GM12878 (cell line): ENCODE measurements around the gene CBX7.

Source experiments
- CTCF ChIP-seq, 3 experiments: IDR thresholded peaks in 2 of 3; conservative IDR thresholded peaks in 1 of 3; 2 replicates each; pipeline ENCODE4 v1.5.1; 2011; ENCODE audit warnings: low read depth in 3 of 3, low read length in 3 of 3, mild to moderate bottlenecking in 3 of 3, control low read depth in 2 of 3, moderate library complexity in 2 of 3, inconsistent platforms in 1 of 3, mixed read lengths in 1 of 3; ENCODE audit not compliant: control insufficient read depth in 2 of 3, insufficient read depth in 1 of 3; ENCODE audit errors: extremely low read depth in 1 of 3
- EZH2 ChIP-seq: IDR thresholded peaks from 2 replicates; pipeline ENCODE4 v1.6.1; 2012; ENCODE audit warnings: low read depth, mild to moderate bottlenecking, control low read depth, inconsistent platforms, low read length, borderline replicate concordance; ENCODE audit not compliant: control insufficient read depth
- PRDM15 ChIP-seq: fragments of 450-650 bp; formaldehyde crosslinking; IDR thresholded peaks from 2 replicates; pipeline ENCODE4 v1.4.0; 2020; ENCODE audit warnings: mild to moderate bottlenecking, moderate library complexity
- SMC3 ChIP-seq: IDR thresholded peaks from 2 replicates; pipeline ENCODE4 v1.6.1; 2011; ENCODE audit warnings: low read length, improper control_type of control experiment, borderline replicate concordance
- ZZZ3 ChIP-seq: IDR thresholded peaks from 2 replicates; pipeline ENCODE4 v1.6.1; 2011; ENCODE audit warnings: low read depth; ENCODE audit not compliant: control insufficient read depth, insufficient read length

- TF ChIP-seq PRDM15 (CRISPR knock-in tag) (no peak), EZH2 (no peak), SMC3 (peak; percentile 19; the same call in 1 of the 2 replicates), CTCF (IDR thresholded peaks at IDR 0.05 in 2 of 3, conservative IDR thresholded peaks at IDR 0.05 in 1 of 3; ENCODE audit: control insufficient read depth in 2 of 3, extremely low read depth in 1 of 3, insufficient read depth in 1 of 3, low read depth in 3 of 3, low read length in 3 of 3) (no peak), ZZZ3 (no peak)
Measured at GRCh38 chr22:39144101-39144767, 8.2 kb downstream of the CBX7 start.
